ENCODE measurements around the gene TBATA. TPM values are rescaled to one million over a fixed set of nuclear protein-coding genes. Genes with fewer than 3 reads are reported as not detected.

The TBATA gene
- total RNA-seq, 1 donor from 2014 or later: not detected

GRCh38 chr10:70749756-70750155, 35.4 kb downstream of the TBATA start:
- Mint-ChIP-seq H3K27ac (ENCODE audit: unreplicated experiment) (no peak overlapping the region), H3K4me3 (ENCODE audit: unreplicated experiment) (no peak overlapping the region), H3K9me3 (ENCODE audit: low read depth) (peaks cover 3% of the 10 kb centered on the region), H3K27me3 (ENCODE audit: low read depth) (no peaks in the 10 kb centered on the region), H3K36me3 (ENCODE audit: low read depth) (peaks cover 4% of the 10 kb centered on the region), H3K4me1 (ENCODE audit: low read depth) (peaks cover 17% of the 10 kb centered on the region)
- peak; percentile 77 for DNase-seq (ENCODE audit: low spot score)
- TF ChIP-seq CTCF (IDR thresholded peaks at IDR 0.05): no peak

GRCh38 chr10:70748801-70749573, 36.2 kb downstream of the TBATA start:
- H3K27ac Mint-ChIP-seq (ENCODE audit: unreplicated experiment): no peak overlapping the region
- peaks cover 3% of the 10 kb centered on the region for H3K9me3 Mint-ChIP-seq (ENCODE audit: low read depth)
- no peaks in the 10 kb centered on the region for H3K27me3 Mint-ChIP-seq (ENCODE audit: low read depth)
- H3K4me3 Mint-ChIP-seq (ENCODE audit: unreplicated experiment): no peak overlapping the region
- TF ChIP-seq CTCF (IDR thresholded peaks at IDR 0.05): no peak
- peaks cover 8% of the 10 kb centered on the region for H3K36me3 Mint-ChIP-seq (ENCODE audit: low read depth)
- H3K4me1 Mint-ChIP-seq (ENCODE audit: low read depth): peaks cover 10% of the 10 kb centered on the region
- DNase-seq (ENCODE audit: low spot score): peak; percentile 59

- TF ChIP-seq CTCF (IDR thresholded peaks at IDR 0.05): no peak
- Mint-ChIP-seq H3K4me1 (ENCODE audit: low read depth) (peaks cover 8% of the 10 kb centered on the region), H3K27ac (ENCODE audit: unreplicated experiment) (no peak overlapping the region), H3K36me3 (ENCODE audit: low read depth) (peaks cover 8% of the 10 kb centered on the region), H3K27me3 (ENCODE audit: low read depth) (no peaks in the 10 kb centered on the region), H3K9me3 (ENCODE audit: low read depth) (peaks cover 3% of the 10 kb centered on the region), H3K4me3 (ENCODE audit: unreplicated experiment) (no peak overlapping the region)
- peak; percentile 51 for DNase-seq (ENCODE audit: low spot score)
Observed at GRCh38 chr10:70748305-70748704, 36.9 kb downstream of the TBATA start.

- H3K4me1 Mint-ChIP-seq (ENCODE audit: low read depth): peaks cover 14% of the 10 kb centered on the region
- DNase-seq (ENCODE audit: low spot score): peak; percentile 53
- no peak overlapping the region for H3K4me3 Mint-ChIP-seq (ENCODE audit: unreplicated experiment)
- H3K27me3 Mint-ChIP-seq (ENCODE audit: low read depth): no peaks in the 10 kb centered on the region
- H3K36me3 Mint-ChIP-seq (ENCODE audit: low read depth): peaks cover 8% of the 10 kb centered on the region
- peaks cover 3% of the 10 kb centered on the region for H3K9me3 Mint-ChIP-seq (ENCODE audit: low read depth)
- no peak for TF ChIP-seq CTCF (IDR thresholded peaks at IDR 0.05)
- H3K27ac Mint-ChIP-seq (ENCODE audit: unreplicated experiment): no peak overlapping the region
Observed at GRCh38 chr10:70747192-70747965, 37.8 kb downstream of the TBATA start.

- H3K36me3 Mint-ChIP-seq (ENCODE audit: low read depth): peaks cover 8% of the 10 kb centered on the region
- H3K4me3 Mint-ChIP-seq (ENCODE audit: unreplicated experiment): no peak overlapping the region
- H3K4me1 Mint-ChIP-seq (ENCODE audit: low read depth): peaks cover 20% of the 10 kb centered on the region
- no peaks in the 10 kb centered on the region for H3K27me3 Mint-ChIP-seq (ENCODE audit: low read depth)
- no peak for DNase-seq (ENCODE audit: low spot score)
- H3K9me3 Mint-ChIP-seq (ENCODE audit: low read depth): peaks cover 3% of the 10 kb centered on the region
- H3K27ac Mint-ChIP-seq (ENCODE audit: unreplicated experiment): no peak overlapping the region
- TF ChIP-seq CTCF (IDR thresholded peaks at IDR 0.05): no peak
Observed at GRCh38 chr10:70745555-70745954, 39.6 kb downstream of the TBATA start.

Data from chondrocyte (in vitro differentiated cells).